Activated B cell treated with CpG ODN at 0.5 μM for 24 hours (primary cell): ENCODE results near the gene PRODH. TPM values are rescaled to one million over a fixed set of nuclear protein-coding genes. Genes with fewer than 3 reads are reported as not detected.
"Not testable (repeated sequence)": the region's sequence is repeated elsewhere in the genome, so short reads cannot be mapped to it uniquely, and the experiment has no call there.

ENCODE experiments used
- ATAC-seq: fragments of 200-7000 bp; cut with Tn5 transposase; one replicate; pipeline ENCODE4 v1.10.0; 2021; ENCODE audit warnings: low read depth, mild to moderate bottlenecking, moderate library complexity
- CTCF ChIA-PET: fragments of 350-600 bp; sonication (Branson Sonifier 250); formaldehyde crosslinking; loops from one replicate; lab custom pipeline; 2021; ENCODE audit warnings: antibody characterized with exemption; lab: Charles Lee
- POLR2A ChIA-PET: fragments of 350-600 bp; sonication (Branson Sonifier 250); formaldehyde crosslinking; loops from one replicate; lab custom pipeline; 2021; ENCODE audit warnings: antibody characterized with exemption; lab: Charles Lee
- DNase-seq: peaks from one replicate; pipeline ENCODE4 v3.0.0; 2022
- H3K27ac Mint-ChIP-seq: one replicate; pipeline ENCODE4 v1.8.0; 2020; ENCODE audit warnings: mixed read lengths
- H3K27me3 Mint-ChIP-seq: one replicate; pipeline ENCODE4 v1.8.0; 2021; ENCODE audit warnings: mixed read lengths
- H3K36me3 Mint-ChIP-seq: one replicate; pipeline ENCODE4 v1.8.0; 2021; ENCODE audit warnings: low read depth, mixed read lengths
- H3K4me1 Mint-ChIP-seq: one replicate; pipeline ENCODE4 v1.8.0; 2021; ENCODE audit warnings: mixed read lengths
- H3K4me3 Mint-ChIP-seq: one replicate; pipeline ENCODE4 v1.8.0; 2020; ENCODE audit warnings: mild to moderate bottlenecking, mixed read lengths
- H3K9me3 Mint-ChIP-seq: one replicate; pipeline ENCODE4 v1.8.0; 2020; ENCODE audit warnings: mixed read lengths
- CTCF ChIP-seq: fragments of 200-600 bp; IDR thresholded peaks from one replicate; pipeline ENCODE4 v1.8.0; 2022; ENCODE audit warnings: antibody characterized with exemption, mild to moderate bottlenecking
- intact Hi-C: fragments of 100-400 bp; cut with micrococcal nuclease; formaldehyde crosslinking; loops from one replicate; pipeline ENCODE4 v1.15.1; 2024
- total RNA-seq: library from RNA; stranded (reverse); gene quantifications from 2 replicates; pipeline ENCODE4 v1.2.3, GENCODE V29; 2022

The PRODH gene
- total RNA-seq, 1 donor from 2014 or later: not detected

- no peak for TF ChIP-seq CTCF
- H3K9me3 Mint-ChIP-seq: no peaks in the 10 kb centered on the region
- H3K27me3 Mint-ChIP-seq: peaks cover 19% of the 10 kb centered on the region
- no peak overlapping the region for H3K27ac Mint-ChIP-seq
- H3K36me3 Mint-ChIP-seq: no peaks in the 10 kb centered on the region
- ChIA-PET CTCF (no interaction called here), POLR2A (no interaction called here)
- no peaks in the 10 kb centered on the region for H3K4me1 Mint-ChIP-seq
- no peak overlapping the region for H3K4me3 Mint-ChIP-seq
- DNase-seq (no peak), ATAC-seq (no peak)
- intact Hi-C loops: no loop called here
These were observed 15.9 kb upstream of the PRODH start for GRCh38 chr22:18952022-18952421.

GRCh38 chr22:18950141-18950540 is 14.0 kb upstream of the PRODH start:
- no peaks in the 10 kb centered on the region for H3K36me3 Mint-ChIP-seq
- no peak overlapping the region for H3K27ac Mint-ChIP-seq
- no peak overlapping the region for H3K4me3 Mint-ChIP-seq
- no peaks in the 10 kb centered on the region for H3K9me3 Mint-ChIP-seq
- intact Hi-C loops: no loop called here
- no peak for TF ChIP-seq CTCF
- ChIA-PET CTCF (interaction anchor here (1.0 kb wide), 1 partner anchor 780 kb away, joined by 3 read pairs; no protein-coding TSS in a partner anchor), POLR2A (no interaction called here)
- no peak for ATAC-seq
- peaks cover 17% of the 10 kb centered on the region for H3K27me3 Mint-ChIP-seq
- H3K4me1 Mint-ChIP-seq: no peaks in the 10 kb centered on the region
- DNase-seq: no peak

- DNase-seq (no peak), ATAC-seq (no peak)
- no peak overlapping the region for H3K27ac Mint-ChIP-seq
- no peaks in the 10 kb centered on the region for H3K36me3 Mint-ChIP-seq
- H3K4me3 Mint-ChIP-seq: no peak overlapping the region
- TF ChIP-seq CTCF: no peak
- intact Hi-C loops: no loop called here
- H3K4me1 Mint-ChIP-seq: no peaks in the 10 kb centered on the region
- no peaks in the 10 kb centered on the region for H3K9me3 Mint-ChIP-seq
- peaks cover 17% of the 10 kb centered on the region for H3K27me3 Mint-ChIP-seq
- ChIA-PET CTCF (no interaction called here), POLR2A (interaction anchor here (0.5 kb wide), 1 partner anchor 864 kb away, joined by 5 read pairs; no protein-coding TSS in a partner anchor)
These were observed 11.8 kb upstream of the PRODH start for GRCh38 chr22:18947905-18948304.

- CTCF ChIA-PET, ATAC-seq, H3K4me1 Mint-ChIP-seq, DNase-seq, H3K27ac Mint-ChIP-seq, POLR2A ChIA-PET, intact Hi-C loops, H3K36me3 Mint-ChIP-seq, H3K4me3 Mint-ChIP-seq, H3K9me3 Mint-ChIP-seq: not testable (repeated sequence)
- peaks cover 17% of the 10 kb centered on the region for H3K27me3 Mint-ChIP-seq
These were observed 11.0 kb upstream of the PRODH start for GRCh38 chr22:18947105-18947504.

GRCh38 chr22:18938691-18939090 is 2.6 kb upstream of the PRODH start:
- CTCF ChIA-PET, H3K9me3 Mint-ChIP-seq, H3K27ac Mint-ChIP-seq, H3K36me3 Mint-ChIP-seq, POLR2A ChIA-PET, H3K4me3 Mint-ChIP-seq, DNase-seq, H3K4me1 Mint-ChIP-seq, intact Hi-C loops, ATAC-seq, H3K27me3 Mint-ChIP-seq: not testable (repeated sequence)

GRCh38 chr22:18934688-18935087 is 1.4 kb downstream of the PRODH start:
- CTCF ChIA-PET, ATAC-seq, H3K9me3 Mint-ChIP-seq, H3K36me3 Mint-ChIP-seq, H3K4me1 Mint-ChIP-seq, H3K27ac Mint-ChIP-seq, intact Hi-C loops, H3K27me3 Mint-ChIP-seq, DNase-seq, H3K4me3 Mint-ChIP-seq, POLR2A ChIA-PET: not testable (repeated sequence)

- ChIA-PET CTCF (no interaction called here), POLR2A (no interaction called here)
- TF ChIP-seq CTCF: no peak
- H3K4me1 Mint-ChIP-seq: no peaks in the 10 kb centered on the region
- H3K9me3 Mint-ChIP-seq: no peaks in the 10 kb centered on the region
- H3K36me3 Mint-ChIP-seq: no peaks in the 10 kb centered on the region
- no peak overlapping the region for H3K4me3 Mint-ChIP-seq
- no peak overlapping the region for H3K27ac Mint-ChIP-seq
- ATAC-seq: no peak
- no peak for DNase-seq
- intact Hi-C loops: no loop called here
- no peaks in the 10 kb centered on the region for H3K27me3 Mint-ChIP-seq
These were observed 2.2 kb downstream of the PRODH start for GRCh38 chr22:18933914-18934313.
